ENCODE measurements around the gene ENTPD5.
"Not testable (repeated sequence)": the region's sequence is repeated elsewhere in the genome, so short reads cannot be mapped to it uniquely, and the experiment has no call there.

ENTPD5 gene

DNA sequence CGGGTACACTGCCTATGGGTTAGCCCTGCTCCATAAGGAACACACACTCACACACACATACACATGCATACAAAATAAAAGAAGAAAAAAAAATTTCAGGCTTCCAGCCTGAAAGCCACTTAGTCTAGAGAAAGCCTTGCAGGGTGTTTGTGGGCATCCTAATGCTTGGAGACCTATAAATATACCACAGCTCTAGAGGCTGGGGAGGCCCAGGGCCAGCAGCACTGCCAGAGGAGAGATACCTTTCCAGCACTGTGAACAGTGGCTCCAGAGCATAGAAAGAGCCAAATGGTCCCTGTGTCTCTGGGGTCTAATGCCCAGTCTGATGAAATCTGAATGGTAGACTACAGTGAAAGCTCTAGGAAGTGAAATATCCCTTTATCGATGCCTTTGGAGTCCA, 82.1 kb downstream of the ENTPD5 start:
- no peak for DNase-seq

DNA sequence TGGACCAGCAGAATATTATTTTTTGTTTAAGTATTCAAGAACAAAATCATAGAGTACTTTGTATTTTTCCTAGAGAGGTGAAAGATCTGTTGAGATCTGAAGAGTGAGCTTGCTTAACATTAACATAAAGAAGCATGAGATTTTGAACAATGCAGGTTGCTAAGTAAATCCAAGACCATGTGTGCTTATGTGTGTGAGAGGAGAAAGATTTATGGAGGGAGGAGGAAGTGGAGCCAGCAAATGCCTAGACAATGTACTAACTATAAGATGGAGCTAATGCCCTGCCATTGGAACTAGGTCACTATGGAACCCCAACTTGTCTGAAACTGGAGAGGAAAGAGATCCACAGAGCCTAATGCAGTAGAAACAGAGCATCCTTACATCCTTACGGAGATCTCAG, 82.5 kb downstream of the ENTPD5 start:
- DNase-seq: no peak

DNA sequence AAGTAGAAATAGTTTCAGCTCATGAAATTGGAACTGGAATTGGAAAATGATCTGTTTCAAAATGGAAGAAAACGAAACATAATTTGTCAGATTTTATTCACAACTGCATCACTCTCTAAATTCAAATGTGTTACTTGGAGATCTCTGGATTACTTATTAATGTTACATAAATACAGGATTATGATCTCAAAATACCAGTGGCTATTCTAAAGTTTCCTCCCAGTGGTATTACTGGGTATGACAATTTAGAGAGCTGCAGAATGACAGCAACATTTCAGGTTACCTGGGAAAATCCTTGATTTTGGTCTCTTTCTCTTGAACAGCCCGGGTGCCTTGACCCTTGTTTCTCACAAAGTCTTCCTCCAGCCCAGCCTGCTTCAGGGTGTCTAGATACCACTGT, 83.4 kb downstream of the ENTPD5 start:
- no peak for DNase-seq

DNA sequence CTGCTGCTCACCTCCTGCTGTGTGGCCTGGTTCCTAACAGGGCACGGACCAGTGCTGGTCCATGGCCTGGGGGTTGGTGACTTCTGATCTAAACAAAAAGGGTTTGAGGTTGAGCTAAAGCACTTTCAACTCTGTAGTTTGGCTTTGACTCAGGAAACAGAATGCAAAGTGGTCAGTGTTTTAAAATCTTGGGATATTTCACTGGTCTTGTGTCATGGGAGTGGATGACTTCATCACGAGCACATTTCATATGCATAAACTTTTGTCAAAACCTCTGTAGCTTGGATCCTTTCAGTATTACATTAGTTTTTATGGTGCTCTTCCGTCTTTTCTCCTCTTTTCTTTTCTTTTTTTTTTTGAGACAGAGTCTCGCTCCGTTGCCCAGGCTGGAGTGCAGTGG, 94.8 kb downstream of the ENTPD5 start:
- no peak for DNase-seq

DNA sequence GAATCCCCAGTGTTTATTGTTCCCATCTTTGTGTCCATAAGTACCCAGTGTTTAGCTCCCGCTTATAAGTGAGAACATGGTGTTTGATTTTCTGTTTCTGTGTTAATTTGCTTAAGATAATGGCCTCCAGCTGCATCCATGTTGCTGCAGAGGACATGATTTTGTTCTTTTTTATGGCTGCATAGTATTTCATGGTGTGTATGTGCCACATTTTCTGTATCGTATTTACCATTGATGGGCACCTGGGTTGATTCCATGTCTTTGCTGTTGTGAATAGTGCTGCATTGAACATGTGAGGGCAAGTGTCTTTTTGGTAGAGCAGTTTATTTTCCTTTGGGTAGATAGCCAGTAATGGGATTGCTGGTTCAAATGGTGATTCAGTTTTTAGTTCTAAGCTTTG, 99.6 kb downstream of the ENTPD5 start:
- not testable (repeated sequence) for DNase-seq

DNA sequence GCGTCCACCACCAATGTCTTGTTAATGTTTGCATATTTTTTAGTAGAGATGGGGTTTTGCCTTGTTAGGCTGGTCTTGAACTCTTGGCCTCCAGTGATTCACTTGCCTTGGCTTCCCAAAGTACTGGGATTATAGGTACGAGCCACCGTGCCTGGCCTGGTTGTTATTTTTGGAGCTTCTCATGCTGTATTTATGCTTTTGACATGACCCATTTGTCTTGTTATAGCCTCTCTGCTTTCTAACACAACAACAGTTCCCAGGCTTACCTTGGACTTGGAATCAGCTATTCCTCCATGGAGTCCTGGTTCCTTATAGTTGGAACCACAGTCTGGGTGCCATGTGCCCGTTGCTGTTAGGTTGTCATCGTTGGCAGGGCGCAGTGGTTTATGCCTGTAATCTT, 102.8 kb downstream of the ENTPD5 start:
- DNase-seq: no peak

DNA sequence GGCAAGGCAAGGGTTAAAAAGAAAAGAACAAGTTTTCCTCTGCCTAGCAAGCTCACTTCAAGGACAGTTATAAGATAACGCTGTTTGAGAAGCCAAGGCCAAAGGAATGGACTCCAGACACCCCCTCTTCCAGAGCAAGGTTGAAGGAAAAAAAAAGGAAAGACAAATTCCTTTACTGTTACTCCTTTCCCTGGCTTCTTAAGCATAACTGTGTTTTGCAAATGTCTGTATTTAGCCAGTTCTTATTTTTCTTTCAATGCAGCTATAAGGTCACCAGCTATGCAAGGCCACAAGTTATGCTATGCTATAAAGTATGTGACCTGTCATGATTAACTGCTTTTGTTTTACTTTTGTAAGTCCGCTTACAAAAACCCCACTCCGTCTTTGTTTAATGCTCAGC, 105.8 kb downstream of the ENTPD5 start:
- DNase-seq: no peak

DNA sequence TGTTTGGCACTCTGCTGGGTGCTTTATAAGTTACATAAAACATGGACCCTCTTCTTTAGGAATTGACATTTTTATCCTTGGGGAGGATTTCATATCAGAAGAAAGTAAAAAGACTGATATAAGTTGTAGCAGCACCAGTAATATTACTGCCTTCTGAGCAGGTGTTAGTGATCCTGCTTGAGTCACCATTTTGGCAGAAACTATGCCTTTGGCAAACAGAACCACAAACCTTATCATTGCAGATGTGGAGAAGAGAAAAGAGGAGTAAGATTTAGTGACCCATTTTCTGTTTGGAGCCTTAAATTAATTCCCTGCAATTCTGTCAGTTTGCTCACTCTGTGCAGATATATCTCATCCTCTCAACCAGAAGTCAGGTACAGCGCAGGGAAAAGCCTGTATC, 109.4 kb downstream of the ENTPD5 start:
- DNase-seq: no peak
